Amygdala (tissue), 56 donors: ENCODE results near the gene MSRB2.
A peak's percentile ranks its signal among the peaks of the same experiment; 100 is the strongest.

Experiments used
- DNase-seq, 56 donors: peaks; one replicate each; lab custom pipeline; 2025; lab: John Stamatoyannopoulos, UW

MSRB2 gene

DNA sequence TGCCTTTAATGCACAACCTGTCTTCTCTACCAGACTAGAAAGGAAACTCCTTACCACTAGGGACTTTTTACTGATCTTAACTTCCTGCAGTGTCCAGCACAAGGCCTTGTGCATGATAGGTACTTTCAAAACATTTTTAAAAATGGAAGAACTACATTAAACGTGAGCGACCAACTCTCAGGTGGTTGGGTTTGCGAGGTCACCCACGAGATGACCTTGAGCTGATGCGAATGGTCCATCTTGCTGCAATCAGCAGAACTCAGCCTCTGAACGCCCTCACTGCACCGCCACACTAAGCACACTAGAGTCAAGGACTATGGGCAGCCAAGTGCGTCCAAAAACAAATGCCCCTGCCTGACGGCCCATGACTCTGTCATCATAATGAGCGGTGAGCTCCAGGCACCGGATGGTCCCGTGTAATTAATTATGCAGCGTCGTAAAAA lies 61.9 kb downstream of the MSRB2 start:
- no peak for DNase-seq

DNA sequence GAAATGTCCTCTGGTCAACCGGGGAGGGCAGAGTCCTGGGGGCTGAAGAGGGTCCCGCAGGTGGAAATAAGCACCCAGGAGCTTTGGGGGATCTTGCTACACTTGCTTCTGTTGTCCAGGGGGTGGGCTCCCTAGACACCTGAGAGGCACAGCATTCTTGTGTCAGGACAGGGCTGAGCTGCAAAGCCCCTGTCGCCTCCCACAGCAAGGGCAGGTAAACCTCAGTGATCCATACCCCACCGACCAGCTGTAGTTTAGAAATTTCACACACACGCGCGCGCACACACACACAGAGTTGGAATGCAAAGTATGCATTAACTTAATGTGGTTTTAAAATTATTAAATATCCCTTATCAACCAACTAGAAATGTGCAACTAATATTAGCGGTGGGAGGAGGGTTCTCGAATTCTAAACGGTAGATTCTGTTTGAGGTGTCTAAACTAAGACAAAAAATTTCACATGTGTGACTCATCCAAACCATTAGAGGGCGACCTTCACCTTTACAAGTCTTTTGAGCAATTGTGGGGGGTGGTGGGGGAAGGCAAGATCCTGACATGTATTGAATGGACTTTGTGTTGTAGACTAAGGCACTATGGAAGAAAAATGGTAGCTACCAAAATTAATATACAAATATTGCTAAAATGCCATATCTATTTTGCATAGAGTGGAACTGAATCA lies 62.5 kb downstream of the MSRB2 start:
- DNase-seq, result peak in 2 of 56 donors; percentile 13 to 28

DNA sequence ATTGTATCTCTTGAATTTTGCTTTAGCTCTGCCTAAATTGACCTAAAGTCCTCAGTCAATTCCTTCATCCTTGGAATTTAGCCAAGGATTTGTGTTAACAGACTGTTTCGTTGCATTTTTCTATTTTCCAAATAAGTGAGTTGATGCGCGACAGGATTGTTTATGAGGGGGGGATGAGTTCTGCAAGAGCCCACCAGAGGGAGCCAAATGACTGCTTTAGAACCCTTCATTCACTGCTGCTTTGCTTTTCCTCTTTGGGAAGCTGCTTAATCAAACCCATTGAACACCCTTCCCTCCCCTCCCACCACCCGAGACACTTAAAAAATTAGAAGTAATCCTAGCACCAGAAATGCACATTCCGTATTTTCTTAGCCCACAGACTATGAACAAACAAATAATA lies 63.0 kb downstream of the MSRB2 start:
- DNase-seq, result peak in 33 of 56 donors; percentile 5 to 80 (median 28)

DNA sequence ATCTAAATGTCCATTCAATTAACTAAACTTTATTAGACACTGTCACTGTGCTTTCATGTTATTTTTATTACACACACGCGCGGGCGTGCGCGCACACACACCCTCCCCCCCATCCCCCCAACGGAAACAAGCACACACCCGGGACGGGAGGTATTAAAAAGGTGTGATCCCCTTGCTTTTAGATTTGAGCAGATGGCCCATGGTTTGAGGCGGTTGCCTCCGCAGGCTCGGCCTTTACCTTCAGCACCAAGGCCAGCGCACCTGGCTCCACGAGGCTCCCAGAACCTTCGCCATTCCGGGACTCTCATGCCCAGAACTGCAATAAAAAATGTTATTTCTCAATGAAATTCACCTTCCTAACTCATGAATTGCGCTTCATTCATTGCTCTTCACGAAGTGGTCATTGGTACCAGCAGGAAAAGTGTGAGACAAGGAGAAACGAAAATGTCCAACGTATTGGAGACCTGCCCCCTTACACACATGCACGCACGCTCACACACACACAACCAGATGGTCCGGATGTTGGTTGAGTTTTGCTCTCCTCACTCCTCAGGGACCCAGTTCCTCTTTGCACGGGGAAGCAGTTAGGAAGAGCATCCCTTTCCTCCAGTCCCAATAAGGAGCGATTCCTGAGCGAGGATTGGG lies 76.0 kb downstream of the MSRB2 start:
- no peak for DNase-seq
